SK-N-SH (cell line): ENCODE results near the gene FBXO39. TPM values are rescaled to one million over a fixed set of nuclear protein-coding genes. Genes with fewer than 3 reads are reported as not detected.

ENCODE experiments used
- CTCF ChIA-PET: fragments of 300-600, 350-600 bp; formaldehyde crosslinking; extraction: SDS; loops from one replicate; lab custom pipeline; 2021; lab: Yijun Ruan, JAX
- POLR2A ChIA-PET: fragments of 350-600 bp; sonication (Branson Sonifier 250); formaldehyde crosslinking; extraction: SDS; loops from one replicate; lab custom pipeline; 2020; ENCODE audit warnings: antibody characterized with exemption, inconsistent platforms; lab: Yijun Ruan, JAX
- DNase-seq: peaks from one replicate; pipeline ENCODE4 v3.0.0; 2012
- H2AFZ ChIP-seq: fragments of 200-600 bp; sonication (generic); 2 replicates; pipeline ENCODE4 v1.8.1; 2016; ENCODE audit warnings: antibody characterized with exemption, mild to moderate bottlenecking, low read depth
- H3F3A ChIP-seq: fragments of 200-600 bp; sonication (generic); replicated peaks from 2 replicates; pipeline ENCODE3; 2016; ENCODE audit warnings: antibody characterized with exemption, mild to moderate bottlenecking; ENCODE audit not compliant: insufficient read depth
- H3K27ac ChIP-seq, 2 experiments: fragments of 200-500 bp in 1 of 2; fragments of 200-600 bp in 1 of 2; sonication (Bioruptor generic) in 1 of 2; sonication (generic), shearing (Covaris generic) in 1 of 2; 2 replicates each; pipeline versions ENCODE4 v1.5.1 to v1.6.1; 2014 to 2016; ENCODE audit warnings: low read depth in 2 of 2, inconsistent platforms in 1 of 2, low read length in 1 of 2, mild to moderate bottlenecking in 1 of 2, mixed read lengths in 1 of 2
- H3K27me3 ChIP-seq: fragments of 200-600 bp; sonication (generic), shearing (Covaris generic); 2 replicates; pipeline ENCODE4 v1.6.1; 2016; ENCODE audit warnings: mixed run types; ENCODE audit not compliant: insufficient read depth
- H3K36me3 ChIP-seq, 2 experiments: fragments of 200-500 bp in 1 of 2; fragments of 200-600 bp in 1 of 2; sonication (Bioruptor generic) in 1 of 2; sonication (generic) in 1 of 2; replicated peaks in 1 of 2; 2 replicates each; pipeline versions ENCODE3 to v1.5.1; 2014 to 2016; ENCODE audit warnings: low read length in 1 of 2, mild to moderate bottlenecking in 1 of 2; ENCODE audit not compliant: insufficient read depth in 2 of 2, control insufficient read depth in 1 of 2
- H3K4me1 ChIP-seq, 2 experiments: fragments of 200-500 bp in 1 of 2; fragments of 200-600 bp in 1 of 2; sonication (Bioruptor generic) in 1 of 2; sonication (generic), shearing (Covaris generic) in 1 of 2; 2 replicates each; pipeline versions ENCODE4 v1.5.1 to v1.6.1; 2014 to 2016; ENCODE audit warnings: low read depth in 1 of 2, low read length in 1 of 2, mixed run types in 1 of 2; ENCODE audit not compliant: insufficient read depth in 2 of 2, control insufficient read depth in 1 of 2
- H3K4me2 ChIP-seq: fragments of 200-600 bp; sonication (generic), shearing (Covaris generic); 2 replicates; pipeline ENCODE4 v1.6.1; 2017; ENCODE audit warnings: mixed run types
- H3K4me3 ChIP-seq, 2 experiments: fragments of 200-500 bp in 1 of 2; fragments of 200-600 bp in 1 of 2; sonication (Bioruptor generic) in 1 of 2; sonication (generic), shearing (Covaris generic) in 1 of 2; 2 replicates each; pipeline versions ENCODE4 v1.5.1 to v1.8.1; 2014 to 2016; ENCODE audit warnings: low read depth in 2 of 2, inconsistent platforms in 1 of 2, low read length in 1 of 2, mild to moderate bottlenecking in 1 of 2, mixed read lengths in 1 of 2, moderate library complexity in 1 of 2
- H3K79me2 ChIP-seq: fragments of 200-600 bp; sonication (generic); 2 replicates; pipeline ENCODE4 v1.8.1; 2017; ENCODE audit warnings: mild to moderate bottlenecking; ENCODE audit not compliant: insufficient read depth
- H3K9ac ChIP-seq: fragments of 200-600 bp; sonication (generic); 2 replicates; pipeline ENCODE4 v1.6.1; 2017; ENCODE audit warnings: mixed run types
- H3K9me2 ChIP-seq: fragments of 200-600 bp; sonication (generic); 2 replicates; pipeline ENCODE4 v1.6.1; 2017; ENCODE audit warnings: mixed run types
- H3K9me3 ChIP-seq: fragments of 200-600 bp; sonication (generic); 2 replicates; pipeline ENCODE4 v1.6.1; 2017; ENCODE audit warnings: mixed run types, mild to moderate bottlenecking, moderate library complexity
- H4K20me1 ChIP-seq: fragments of 200-600 bp; sonication (generic); 2 replicates; pipeline ENCODE4 v1.6.1; 2017; ENCODE audit warnings: mild to moderate bottlenecking, mixed run types; ENCODE audit not compliant: insufficient read depth
- CHD2 ChIP-seq: fragments of 150-350 bp; IDR thresholded peaks from 2 replicates; pipeline ENCODE4 v1.6.1; 2018; ENCODE audit warnings: low read length; ENCODE audit not compliant: partially characterized antibody
- CTCF ChIP-seq: fragments of 200-600 bp; sonication (generic); IDR thresholded peaks from 2 replicates; pipeline ENCODE4 v1.6.1; 2017; ENCODE audit warnings: antibody characterized with exemption, mild to moderate bottlenecking, moderate library complexity
- FOXJ3 ChIP-seq: sonication (generic); formaldehyde crosslinking; IDR thresholded peaks from 2 replicates; pipeline ENCODE4 v1.5.1; 2020; ENCODE audit warnings: mild to moderate bottlenecking, missing genetic modification reagents
- IRF3 ChIP-seq: fragments of 150-350 bp; IDR thresholded peaks from 2 replicates; pipeline ENCODE4 v1.6.1; 2016; ENCODE audit warnings: mild to moderate bottlenecking, low read depth, low read length
- MEF2A ChIP-seq: IDR thresholded peaks from 2 replicates; pipeline ENCODE4 v1.4.0; 2012; ENCODE audit warnings: low read depth, borderline replicate concordance
- NRF1 ChIP-seq: IDR thresholded peaks from 2 replicates; pipeline ENCODE4 v1.6.1; 2012; ENCODE audit warnings: low read depth, mild to moderate bottlenecking, low read length
- PBX3 ChIP-seq: IDR thresholded peaks from 2 replicates; pipeline ENCODE4; 2012
- RFX5 ChIP-seq: IDR thresholded peaks from 2 replicates; pipeline ENCODE4 v1.6.1; 2012; ENCODE audit warnings: mild to moderate bottlenecking, improper control_type of control experiment, low read length
- SIN3A ChIP-seq: IDR thresholded peaks from 2 replicates; pipeline ENCODE4 v1.6.1; 2012; ENCODE audit warnings: low read depth, mild to moderate bottlenecking, low read length, moderate library complexity, borderline replicate concordance
- TAF1 ChIP-seq: IDR thresholded peaks from 2 replicates; pipeline ENCODE4 v1.6.1; 2012; ENCODE audit warnings: low read depth, mild to moderate bottlenecking, low read length, moderate library complexity, borderline replicate concordance
- TEAD4 ChIP-seq: IDR thresholded peaks from 2 replicates; pipeline ENCODE4 v1.4.0; 2012; ENCODE audit warnings: mild to moderate bottlenecking, borderline replicate concordance; ENCODE audit not compliant: insufficient read depth
- YY1 ChIP-seq: IDR thresholded peaks from 2 replicates; pipeline ENCODE4 v1.4.0; 2012; ENCODE audit warnings: low read depth, mild to moderate bottlenecking
- WGBS: methylation state at CpG from one replicate; pipeline ENCODE4 v1.1.6; 2017; ENCODE audit warnings: low lambda C conversion rate; 5-methylcytosine and 5-hydroxymethylcytosine counted together
- polyA plus RNA-seq, 3 experiments: library from polyadenylated mRNA; depleted of rRNA; stranded (reverse); fragments of >200 nt; gene quantifications; 2 replicates each; pipeline ENCODE4 v1.2.3, GENCODE V29; 2012

The FBXO39 gene
- polyA plus RNA-seq, 1 of the 3 experiments (the other 2 are of a cell fraction): not detected

GRCh38 chr17:6797718-6798351, 21.8 kb downstream of the FBXO39 start:
- no peaks in the 10 kb centered on the region for H4K20me1 ChIP-seq
- H3F3A ChIP-seq: no peaks in the 10 kb centered on the region
- no peak overlapping the region for H3K4me2 ChIP-seq
- peaks cover 69% of the 10 kb centered on the region for H3K27me3 ChIP-seq
- H3K4me3 ChIP-seq: no peak overlapping the region
- CTCF ChIA-PET: no interaction called here
- WGBS: 10% methylated on average over 8 of the region's 8 CpGs
- H3K4me1 ChIP-seq: no peaks in the 10 kb centered on the region
- H3K27ac ChIP-seq: no peak overlapping the region
- H3K79me2 ChIP-seq: no peaks in the 10 kb centered on the region
- no peak for DNase-seq
- no peak overlapping the region for H3K9ac ChIP-seq
- H2AFZ ChIP-seq: no peak overlapping the region
- no peak for TF ChIP-seq NRF1
- no peak for TF ChIP-seq IRF3
- TF ChIP-seq TAF1: no peak
- TF ChIP-seq MEF2A: no peak
- TF ChIP-seq PBX3: no peak
- TF ChIP-seq TEAD4: no peak
- TF ChIP-seq CTCF: no peak
- TF ChIP-seq FOXJ3 (CRISPR knock-in tag): no peak
- TF ChIP-seq SIN3A: no peak
- TF ChIP-seq YY1: no peak
- TF ChIP-seq CHD2: no peak
- TF ChIP-seq, all 33 proteins: peak for 0
- Histone ChIP-seq H3K9me3 (no peaks in the 10 kb centered on the region), H3K36me3 (no peaks in the 10 kb centered on the region), H3K9me2 (no peaks in the 10 kb centered on the region)
- POLR2A ChIA-PET: no interaction called here

- TF ChIP-seq SIN3A (no peak), CHD2 (no peak), RFX5 (no peak)
- no peaks in the 10 kb centered on the region for H3K79me2 ChIP-seq
- H3K9ac ChIP-seq: no peak overlapping the region
- CTCF ChIA-PET: no interaction called here
- no peaks in the 10 kb centered on the region for H4K20me1 ChIP-seq
- H3K4me2 ChIP-seq: no peak overlapping the region
- H3K4me1 ChIP-seq: no peaks in the 10 kb centered on the region
- DNase-seq: no peak
- no peak overlapping the region for H2AFZ ChIP-seq
- no peaks in the 10 kb centered on the region for H3K9me3 ChIP-seq
- H3K27ac ChIP-seq: no peak overlapping the region
- WGBS: 10% methylated on average over 6 of the region's 6 CpGs
- H3K9me2 ChIP-seq: no peaks in the 10 kb centered on the region
- no peaks in the 10 kb centered on the region for H3F3A ChIP-seq
- POLR2A ChIA-PET: no interaction called here
- H3K36me3 ChIP-seq: no peaks in the 10 kb centered on the region
- H3K4me3 ChIP-seq: no peak overlapping the region
- H3K27me3 ChIP-seq: peaks cover 56% of the 10 kb centered on the region
These were observed 23.7 kb downstream of the FBXO39 start for GRCh38 chr17:6799738-6800137.
